ENCODE results near the gene COA3.

COA3 gene

DNA sequence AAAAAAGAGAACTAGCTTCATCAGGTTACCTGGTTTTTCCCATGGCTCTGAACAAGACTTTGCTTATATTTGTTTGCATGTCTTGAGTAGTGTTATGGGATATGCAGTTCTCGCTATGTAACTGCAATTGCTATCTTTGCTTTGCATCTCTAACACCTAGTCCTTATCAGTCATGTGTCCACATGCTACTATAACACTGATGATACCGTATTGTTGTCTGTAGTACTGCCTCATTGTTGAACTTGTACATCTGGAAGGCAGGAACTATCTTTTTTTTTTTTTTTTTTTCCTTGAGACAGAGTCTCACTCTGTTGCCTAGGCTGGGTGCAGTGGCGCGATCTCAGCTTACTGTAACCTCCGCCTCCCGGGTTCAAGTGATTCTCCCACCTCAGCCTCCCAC is 37.2 kb upstream of the COA3 start:
- Histone ChIP-seq H3K36me3 (ENCODE audit: control insufficient read depth in 2 of 2, insufficient read depth in 2 of 2, low read length in 2 of 2) (peaks cover 29 to 31% of the 10 kb centered on the region in 2 donors), H3K27ac (ENCODE audit: low read length) (no peak overlapping the region), H3K9me3 (ENCODE audit: control insufficient read depth in 2 of 2, low read length in 2 of 2) (no peaks in the 10 kb centered on the region)

DNA sequence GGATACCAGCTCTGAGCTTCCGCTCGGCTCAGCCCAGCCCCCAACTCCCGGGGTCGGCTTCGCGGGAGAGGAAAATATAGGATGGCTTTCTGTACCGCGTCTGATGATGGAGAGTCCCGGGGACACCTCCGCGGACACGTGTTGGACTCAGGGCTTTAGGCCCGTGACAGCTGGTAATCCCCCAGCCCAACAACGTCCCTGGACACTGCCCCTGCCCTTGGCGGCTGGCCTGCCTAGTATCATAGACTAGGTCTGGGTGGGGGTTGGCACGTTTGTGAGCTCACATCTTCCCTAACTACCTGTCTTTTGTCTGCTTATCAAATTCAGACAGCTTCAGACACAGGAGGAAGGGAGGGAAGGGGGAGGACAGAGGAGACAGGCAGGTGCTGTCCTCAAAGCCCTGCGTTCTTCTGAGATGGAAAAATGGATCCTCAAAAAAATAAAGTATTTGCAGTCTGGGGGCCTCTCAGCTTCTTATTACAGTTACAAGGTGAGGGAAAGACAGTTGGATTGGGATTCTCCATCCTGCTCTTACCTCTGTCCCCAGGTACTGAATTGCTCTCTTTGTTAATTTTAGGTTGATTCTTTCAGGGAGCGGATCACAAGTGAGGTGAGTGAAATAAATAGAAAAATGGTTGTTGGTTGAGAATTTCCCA is 35.4 kb upstream of the COA3 start:
- Histone ChIP-seq H3K27me3 (ENCODE audit: control insufficient read depth in 1 of 2, insufficient read depth in 2 of 2, low read length in 2 of 2) (no peaks in the 10 kb centered on the region), H3K9ac (ENCODE audit: low read length in 2 of 2) (peak overlapping the region; percentile 98 to 99), H3K36me3 (ENCODE audit: control insufficient read depth in 2 of 2, insufficient read depth in 2 of 2, low read length in 2 of 2) (peaks cover 22 to 23% of the 10 kb centered on the region in 2 donors), H3K27ac (ENCODE audit: low read length) (peak overlapping the region; percentile 92), H3K4me3 (ENCODE audit: low read length in 2 of 2) (peak overlapping the region; percentile 98 to 100), H3K9me3 (ENCODE audit: control insufficient read depth in 2 of 2, low read length in 2 of 2) (no peaks in the 10 kb centered on the region), H3K4me1 (ENCODE audit: control insufficient read depth, insufficient read depth, low read length) (peaks cover 16% of the 10 kb centered on the region)

More for the DNA sequence above, 37.2 kb upstream of the COA3 start:
- Histone ChIP-seq H3K4me3 (ENCODE audit: low read length in 2 of 2) (no peak overlapping the region), H3K4me1 (ENCODE audit: control insufficient read depth, insufficient read depth, low read length) (peaks cover 16% of the 10 kb centered on the region), H3K9ac (ENCODE audit: low read length in 2 of 2) (no peak overlapping the region), H3K27me3 (ENCODE audit: control insufficient read depth in 1 of 2, insufficient read depth in 2 of 2, low read length in 2 of 2) (no peaks in the 10 kb centered on the region)

DNA sequence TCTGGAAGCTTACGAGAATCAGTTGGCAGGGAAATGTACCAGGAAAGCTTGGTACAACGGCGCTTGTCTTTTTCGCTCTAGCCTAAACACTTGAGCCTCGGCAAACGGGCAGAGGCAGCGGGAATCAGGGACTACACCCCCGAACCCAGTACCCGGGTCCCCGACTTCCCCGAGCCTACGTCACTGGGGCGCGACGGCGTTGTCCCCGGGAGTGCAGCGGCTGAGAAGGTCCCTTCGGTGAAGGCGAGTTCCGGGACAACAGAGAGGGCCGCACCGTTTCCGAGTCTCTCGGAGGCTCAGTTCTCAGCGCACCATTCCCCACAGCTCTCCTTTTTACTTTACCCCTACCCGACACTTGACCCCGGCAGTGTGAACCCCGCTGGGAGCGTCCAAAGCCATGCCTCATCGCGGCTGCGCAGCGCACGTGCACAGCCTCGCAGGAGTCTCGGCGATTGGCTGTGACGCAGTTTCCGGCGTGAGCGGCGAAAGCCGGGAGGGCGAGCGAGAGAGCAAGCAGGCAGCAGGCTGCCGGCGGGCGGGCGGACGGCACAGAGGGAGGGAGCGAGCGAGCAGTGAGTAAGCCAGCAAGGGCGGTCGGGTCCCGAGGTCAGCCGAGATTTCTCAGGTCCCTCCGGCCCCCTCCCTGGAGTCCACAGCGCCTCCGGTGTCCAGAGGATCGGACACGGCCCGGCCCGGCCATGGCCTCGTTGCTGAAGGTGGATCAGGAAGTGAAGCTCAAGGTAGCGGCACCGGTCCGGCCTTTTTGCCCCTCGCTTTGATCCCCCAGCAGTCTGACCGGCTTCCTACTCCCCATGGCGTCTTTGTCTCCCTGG is 34.6 kb upstream of the COA3 start, which contains the start of gene PSME3:
TSS of gene PSME3 (plus strand) at position 464 of the 833 bp plus-strand sequence. CDS start at position 699, 235 bp downstream.
- H3K36me3 ChIP-seq (ENCODE audit: control insufficient read depth in 2 of 2, insufficient read depth in 2 of 2, low read length in 2 of 2) = peaks cover 15 to 17% of the 10 kb centered on the region in 2 donors
- peak within 1 kb of the TSS; percentile 98 to 99 for H3K9ac ChIP-seq (ENCODE audit: low read length in 2 of 2)
- H3K4me3 ChIP-seq (ENCODE audit: low read length in 2 of 2) = peak within 1 kb of the TSS; percentile 98 to 100
- peaks cover 16% of the 10 kb centered on the region for H3K4me1 ChIP-seq (ENCODE audit: control insufficient read depth, insufficient read depth, low read length)
- H3K27me3 ChIP-seq (ENCODE audit: control insufficient read depth in 1 of 2, insufficient read depth in 2 of 2, low read length in 2 of 2) = no peaks in the 10 kb centered on the region
- H3K9me3 ChIP-seq (ENCODE audit: control insufficient read depth in 2 of 2, low read length in 2 of 2) = no peaks in the 10 kb centered on the region
- H3K27ac ChIP-seq (ENCODE audit: low read length) = peak within 1 kb of the TSS; percentile 92

DNA sequence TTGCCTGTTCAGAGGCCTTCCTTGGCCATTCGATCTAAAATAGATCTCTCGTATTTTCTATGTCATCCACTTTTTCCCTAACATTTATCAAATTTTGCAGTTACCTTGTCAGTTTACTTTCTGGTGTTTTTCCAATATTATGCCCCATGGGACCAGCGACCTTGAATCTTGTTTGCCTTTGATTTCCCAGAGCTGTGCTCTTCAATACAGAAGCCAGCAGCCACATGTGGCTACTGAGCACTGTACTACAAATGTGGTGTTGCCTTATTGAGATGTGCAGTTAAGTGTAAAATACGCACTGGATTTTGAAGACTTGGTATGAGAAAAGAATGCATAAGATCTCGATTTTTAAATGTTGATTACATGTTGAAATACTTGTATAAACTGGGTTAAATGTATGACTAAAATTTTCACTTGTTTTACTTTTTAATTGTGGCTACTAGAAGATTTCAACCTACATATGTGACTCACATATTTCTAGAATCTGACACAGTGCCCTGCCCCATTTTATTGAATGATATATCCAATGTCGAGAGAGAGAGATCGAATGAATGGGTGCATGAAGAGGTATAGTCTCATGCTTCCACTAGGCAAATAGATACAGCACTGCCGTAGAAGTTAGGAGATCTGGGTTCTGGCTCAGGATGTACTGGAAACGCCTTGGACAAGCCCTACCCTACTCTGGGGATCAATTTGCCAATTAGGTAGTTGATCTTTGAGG is 33.9 kb upstream of the COA3 start:
- Histone ChIP-seq H3K9ac (ENCODE audit: low read length in 2 of 2) (peak overlapping the region; percentile 98 to 99), H3K4me1 (ENCODE audit: control insufficient read depth, insufficient read depth, low read length) (peaks cover 16% of the 10 kb centered on the region), H3K9me3 (ENCODE audit: control insufficient read depth in 2 of 2, low read length in 2 of 2) (no peaks in the 10 kb centered on the region), H3K4me3 (ENCODE audit: low read length in 2 of 2) (peak overlapping the region; percentile 98 to 100), H3K36me3 (ENCODE audit: control insufficient read depth in 2 of 2, insufficient read depth in 2 of 2, low read length in 2 of 2) (peaks cover 7 to 9% of the 10 kb centered on the region in 2 donors), H3K27ac (ENCODE audit: low read length) (peak overlapping the region; percentile 92), H3K27me3 (ENCODE audit: control insufficient read depth in 1 of 2, insufficient read depth in 2 of 2, low read length in 2 of 2) (no peaks in the 10 kb centered on the region)

DNA sequence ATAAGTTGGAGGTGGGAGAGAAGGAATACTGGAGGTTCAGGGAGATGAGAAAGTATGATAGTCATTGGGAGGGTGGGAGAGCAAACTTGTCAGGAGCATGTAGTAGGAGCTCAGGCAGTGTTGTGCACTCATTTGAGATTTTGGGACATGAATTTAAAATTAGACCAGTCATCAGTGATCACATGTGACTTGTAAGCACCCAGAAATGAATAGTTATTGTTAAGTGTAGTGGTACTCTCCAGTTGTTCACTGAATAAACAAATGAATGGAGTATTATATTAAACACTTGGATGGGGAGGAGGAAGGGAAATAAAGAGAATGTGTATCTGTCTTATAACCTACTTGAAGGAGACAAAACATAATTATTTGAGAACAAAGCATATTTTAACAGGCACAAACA is 32.5 kb upstream of the COA3 start:
- peaks cover 16% of the 10 kb centered on the region for H3K4me1 ChIP-seq (ENCODE audit: control insufficient read depth, insufficient read depth, low read length)
- H3K27me3 ChIP-seq (ENCODE audit: control insufficient read depth in 1 of 2, insufficient read depth in 2 of 2, low read length in 2 of 2) = no peaks in the 10 kb centered on the region
- H3K27ac ChIP-seq (ENCODE audit: low read length) = no peak overlapping the region
- H3K36me3 ChIP-seq (ENCODE audit: control insufficient read depth in 2 of 2, insufficient read depth in 2 of 2, low read length in 2 of 2) = peaks cover 4 to 5% of the 10 kb centered on the region in 2 donors
- H3K4me3 ChIP-seq (ENCODE audit: low read length in 2 of 2) = no peak overlapping the region
- H3K9me3 ChIP-seq (ENCODE audit: control insufficient read depth in 2 of 2, low read length in 2 of 2) = no peaks in the 10 kb centered on the region
- H3K9ac ChIP-seq (ENCODE audit: low read length in 2 of 2) = no peak overlapping the region

DNA sequence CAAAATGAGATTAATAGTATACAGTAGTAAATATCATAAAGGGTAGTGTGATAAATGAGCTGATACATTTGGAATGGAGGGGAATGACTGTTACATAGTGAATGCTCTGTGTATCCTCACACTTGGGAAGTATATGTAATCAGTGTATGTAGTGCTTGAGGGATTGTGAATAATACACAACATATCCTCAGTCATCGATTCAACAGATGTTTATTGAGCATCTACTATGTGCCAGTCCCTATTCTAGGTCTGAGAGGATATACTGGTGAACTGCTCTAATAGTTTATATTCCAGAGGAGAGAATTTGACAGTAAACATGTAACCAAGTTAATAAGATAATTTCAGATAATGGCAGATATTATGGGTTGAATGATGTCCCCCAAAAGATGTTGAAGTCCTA is 29.0 kb upstream of the COA3 start:
- Histone ChIP-seq H3K9me3 (ENCODE audit: control insufficient read depth in 2 of 2, low read length in 2 of 2) (no peaks in the 10 kb centered on the region), H3K27ac (ENCODE audit: low read length) (no peak overlapping the region), H3K27me3 (ENCODE audit: control insufficient read depth in 1 of 2, insufficient read depth in 2 of 2, low read length in 2 of 2) (no peaks in the 10 kb centered on the region), H3K4me1 (ENCODE audit: control insufficient read depth, insufficient read depth, low read length) (peaks cover 13% of the 10 kb centered on the region), H3K4me3 (ENCODE audit: low read length in 2 of 2) (no peak overlapping the region), H3K36me3 (ENCODE audit: control insufficient read depth in 2 of 2, insufficient read depth in 2 of 2, low read length in 2 of 2) (no peaks in the 10 kb centered on the region), H3K9ac (ENCODE audit: low read length in 2 of 2) (no peak overlapping the region)

DNA sequence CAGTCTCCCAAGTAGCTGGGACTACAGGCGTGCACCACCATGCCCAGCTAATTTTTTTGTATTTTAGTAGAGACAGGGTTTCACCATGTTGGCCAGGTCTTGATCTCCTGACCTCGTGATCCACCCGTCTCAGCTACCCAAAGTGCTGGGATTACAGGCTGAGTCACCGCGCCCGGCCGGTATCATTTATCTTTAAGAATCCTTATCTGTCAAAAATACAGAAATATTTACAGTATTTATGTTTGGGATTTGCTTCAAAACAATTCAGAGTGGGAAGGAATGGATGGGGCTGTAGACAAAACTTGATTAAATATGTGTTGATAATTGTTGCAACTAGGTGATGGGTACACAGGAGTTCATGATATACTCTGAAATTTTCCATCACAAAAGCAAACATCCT is 22.7 kb upstream of the COA3 start:
- peaks cover 30% of the 10 kb centered on the region for H3K4me1 ChIP-seq (ENCODE audit: control insufficient read depth, insufficient read depth, low read length)
- no peak overlapping the region for H3K27ac ChIP-seq (ENCODE audit: low read length)
- no peaks in the 10 kb centered on the region for H3K27me3 ChIP-seq (ENCODE audit: control insufficient read depth in 1 of 2, insufficient read depth in 2 of 2, low read length in 2 of 2)
- no peaks in the 10 kb centered on the region for H3K9me3 ChIP-seq (ENCODE audit: control insufficient read depth in 2 of 2, low read length in 2 of 2)
- H3K36me3 ChIP-seq (ENCODE audit: control insufficient read depth in 2 of 2, insufficient read depth in 2 of 2, low read length in 2 of 2) = peaks cover 24 to 37% of the 10 kb centered on the region in 2 donors
- H3K9ac ChIP-seq (ENCODE audit: low read length in 2 of 2) = no peak overlapping the region
- no peak overlapping the region for H3K4me3 ChIP-seq (ENCODE audit: low read length in 2 of 2)

DNA sequence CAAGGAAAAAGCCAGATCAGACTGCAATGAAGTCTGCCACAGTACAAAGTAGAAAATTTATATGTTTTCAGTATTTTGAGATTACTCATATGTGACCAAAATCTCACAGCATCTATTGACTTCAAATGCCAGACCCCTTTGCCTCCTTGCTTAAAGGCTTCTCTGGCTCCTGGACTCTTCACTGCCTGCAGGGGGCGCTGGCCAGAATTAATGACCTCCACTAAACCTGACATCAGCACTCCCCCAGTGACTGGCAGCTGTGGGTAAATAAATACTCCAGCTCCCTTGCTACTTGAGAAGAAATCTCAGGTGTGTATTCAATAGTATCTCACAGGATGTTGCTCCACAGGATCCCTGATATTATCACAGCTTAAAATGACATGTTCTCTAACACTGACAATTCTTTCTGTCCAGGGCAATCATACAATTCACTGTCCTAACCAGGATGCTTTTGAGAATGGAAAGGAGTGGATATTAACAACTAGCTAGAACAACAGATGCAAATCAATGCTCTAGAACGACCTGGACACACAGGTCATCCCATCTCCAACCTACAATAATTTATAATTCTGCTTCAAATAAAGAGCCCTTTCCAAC is 21.5 kb upstream of the COA3 start:
- H3K9ac ChIP-seq (ENCODE audit: low read length in 2 of 2) = no peak overlapping the region
- H3K4me3 ChIP-seq (ENCODE audit: low read length in 2 of 2) = no peak overlapping the region
- H3K27me3 ChIP-seq (ENCODE audit: control insufficient read depth in 1 of 2, insufficient read depth in 2 of 2, low read length in 2 of 2) = no peaks in the 10 kb centered on the region
- H3K27ac ChIP-seq (ENCODE audit: low read length) = no peak overlapping the region
- H3K9me3 ChIP-seq (ENCODE audit: control insufficient read depth in 2 of 2, low read length in 2 of 2) = no peaks in the 10 kb centered on the region
- peaks cover 39% of the 10 kb centered on the region for H3K4me1 ChIP-seq (ENCODE audit: control insufficient read depth, insufficient read depth, low read length)
- H3K36me3 ChIP-seq (ENCODE audit: control insufficient read depth in 2 of 2, insufficient read depth in 2 of 2, low read length in 2 of 2) = peaks cover 33 to 43% of the 10 kb centered on the region in 2 donors

DNA sequence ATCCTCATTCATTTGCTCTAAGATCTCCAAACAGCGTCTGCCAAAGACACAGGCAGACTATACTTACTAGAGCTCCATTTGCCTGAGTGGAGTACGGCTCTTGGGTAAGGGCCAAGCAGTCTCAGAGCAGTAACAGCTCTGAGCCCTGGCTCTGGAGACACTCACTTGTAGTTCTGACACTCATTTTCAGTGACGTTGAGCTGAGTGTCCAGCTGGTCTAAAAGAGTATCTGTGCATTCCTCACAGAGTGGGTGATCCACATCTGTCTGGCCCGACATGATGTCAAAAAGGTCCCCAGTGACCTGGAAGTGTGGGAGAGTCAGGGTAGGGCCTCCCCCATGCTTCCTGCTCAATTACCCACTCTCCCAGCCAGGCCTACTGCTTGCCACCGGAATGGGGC is 19.9 kb upstream of the COA3 start:
- Histone ChIP-seq H3K27ac (ENCODE audit: low read length) (peak overlapping the region; percentile 89), H3K9me3 (ENCODE audit: control insufficient read depth in 2 of 2, low read length in 2 of 2) (no peaks in the 10 kb centered on the region), H3K4me3 (ENCODE audit: low read length in 2 of 2) (no peak overlapping the region), H3K4me1 (ENCODE audit: control insufficient read depth, insufficient read depth, low read length) (peaks cover 41% of the 10 kb centered on the region), H3K36me3 (ENCODE audit: control insufficient read depth in 2 of 2, insufficient read depth in 2 of 2, low read length in 2 of 2) (peaks cover 41 to 45% of the 10 kb centered on the region in 2 donors), H3K9ac (ENCODE audit: low read length in 2 of 2) (peak overlapping the region in 1 of 2 donors; percentile 49), H3K27me3 (ENCODE audit: control insufficient read depth in 1 of 2, insufficient read depth in 2 of 2, low read length in 2 of 2) (no peaks in the 10 kb centered on the region)

DNA sequence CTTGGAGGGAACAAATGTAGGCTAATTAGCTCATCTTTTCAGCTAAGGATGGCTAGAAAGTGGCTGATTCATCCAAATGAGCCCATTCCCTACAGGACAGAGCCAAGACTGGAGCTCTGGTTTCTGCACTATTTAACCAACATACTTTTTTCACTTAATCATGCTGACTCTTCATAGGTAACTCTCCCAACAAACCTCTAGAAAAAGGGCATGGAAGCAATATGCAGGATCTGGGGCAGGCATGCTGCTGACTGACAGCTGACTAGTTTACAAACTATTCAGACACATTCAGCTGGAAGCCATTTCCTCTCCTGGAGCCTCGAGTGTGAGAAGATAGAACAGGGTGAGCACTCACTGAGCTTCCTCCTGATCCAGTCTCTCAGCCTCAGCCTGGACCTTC is 19.4 kb upstream of the COA3 start:
- H3K4me3 ChIP-seq (ENCODE audit: low read length in 2 of 2) = peak overlapping the region in 1 of 2 donors; percentile 29
- H3K27ac ChIP-seq (ENCODE audit: low read length) = peak overlapping the region; percentile 89
- peaks cover 41 to 45% of the 10 kb centered on the region in 2 donors for H3K36me3 ChIP-seq (ENCODE audit: control insufficient read depth in 2 of 2, insufficient read depth in 2 of 2, low read length in 2 of 2)
- no peaks in the 10 kb centered on the region for H3K9me3 ChIP-seq (ENCODE audit: control insufficient read depth in 2 of 2, low read length in 2 of 2)
- H3K27me3 ChIP-seq (ENCODE audit: control insufficient read depth in 1 of 2, insufficient read depth in 2 of 2, low read length in 2 of 2) = no peaks in the 10 kb centered on the region
- H3K9ac ChIP-seq (ENCODE audit: low read length in 2 of 2) = peak overlapping the region; percentile 14 to 49
- peaks cover 37% of the 10 kb centered on the region for H3K4me1 ChIP-seq (ENCODE audit: control insufficient read depth, insufficient read depth, low read length)
